Neural cell (in vitro differentiated cells): ENCODE results near the gene LBX2. TPM values are rescaled to one million over a fixed set of nuclear protein-coding genes. Genes with fewer than 3 reads are reported as not detected.

Experiments
- H2AFZ ChIP-seq: fragments of 200-600, 300-800 bp; sonication (generic), shearing (Covaris generic); 2 replicates; pipeline ENCODE4 v1.6.0; 2014; ENCODE audit warnings: low read depth, mild to moderate bottlenecking, antibody characterized with exemption, low read length, moderate library complexity
- H3F3A ChIP-seq: fragments of 200-600 bp; shearing (Covaris generic); 2 replicates; pipeline ENCODE4 v1.6.1; 2016; ENCODE audit warnings: mild to moderate bottlenecking, moderate library complexity, mixed read lengths, antibody characterized with exemption, low read length; ENCODE audit not compliant: insufficient read depth, poor library complexity, severe bottlenecking
- H3K27ac ChIP-seq: fragments of 200-600, 300-800 bp; sonication (generic), shearing (Covaris generic); 2 replicates; pipeline ENCODE4 v1.5.1; 2014; ENCODE audit warnings: mild to moderate bottlenecking, low read length, moderate library complexity
- H3K27me3 ChIP-seq: fragments of 300-800, 200-600 bp; sonication (generic), shearing (Covaris generic); 2 replicates; pipeline ENCODE4 v1.6.0; 2014; ENCODE audit warnings: mild to moderate bottlenecking, low read depth, low read length, moderate library complexity; ENCODE audit not compliant: insufficient read depth
- H3K36me3 ChIP-seq: fragments of 300-800, 200-600 bp; sonication (generic), shearing (Covaris generic); 2 replicates; pipeline ENCODE4 v1.5.1; 2014; ENCODE audit warnings: mild to moderate bottlenecking, antibody characterized with exemption, low read length, moderate library complexity; ENCODE audit not compliant: insufficient read depth
- H3K4me2 ChIP-seq: fragments of 300-800, 200-600 bp; sonication (generic), shearing (Covaris generic); 2 replicates; pipeline ENCODE4 v1.6.0; 2014; ENCODE audit warnings: mild to moderate bottlenecking, low read length
- H3K4me3 ChIP-seq: fragments of 300-800, 200-600 bp; sonication (generic), shearing (Covaris generic); 2 replicates; pipeline ENCODE4 v1.5.1; 2014; ENCODE audit warnings: mild to moderate bottlenecking, low read length, moderate library complexity
- H3K79me2 ChIP-seq: fragments of 200-600 bp; shearing (Covaris generic); replicated peaks from 2 replicates; pipeline ENCODE4 v1.6.0; 2014; ENCODE audit warnings: mild to moderate bottlenecking, low read length, moderate library complexity; ENCODE audit not compliant: insufficient read depth
- H3K9ac ChIP-seq: fragments of 300-800, 200-600 bp; sonication (generic), shearing (Covaris generic); 2 replicates; pipeline ENCODE4 v1.6.1; 2016; ENCODE audit warnings: mild to moderate bottlenecking, low read length, mixed read lengths
- H3K9me2 ChIP-seq: fragments of 200-600 bp; shearing (Covaris generic); 2 replicates; pipeline ENCODE4 v1.6.1; 2016; ENCODE audit warnings: mild to moderate bottlenecking, low read length, mixed read lengths; ENCODE audit not compliant: insufficient read depth
- H3K9me3 ChIP-seq: fragments of 200-600, 300-800 bp; sonication (generic), shearing (Covaris generic); 2 replicates; pipeline ENCODE4 v1.6.1; 2016; ENCODE audit warnings: mild to moderate bottlenecking, mixed run types, low read length, moderate library complexity, mixed read lengths
- H4K20me1 ChIP-seq: fragments of 200-600 bp; shearing (Covaris generic); 2 replicates; pipeline ENCODE4 v1.6.1; 2016; ENCODE audit warnings: mild to moderate bottlenecking, mixed run types; ENCODE audit not compliant: insufficient read depth
- EP300 ChIP-seq: fragments of 450-650 bp; conservative IDR thresholded peaks from 2 replicates; pipeline ENCODE4 v1.6.1; 2014; ENCODE audit warnings: antibody characterized with exemption, mild to moderate bottlenecking, moderate library complexity; ENCODE audit not compliant: poor library complexity, severe bottlenecking
- EZH2 ChIP-seq: fragments of 200-600, 300-800 bp; shearing (Covaris generic), sonication (generic); IDR thresholded peaks from 2 replicates; pipeline ENCODE4 v1.6.1; 2014; ENCODE audit warnings: antibody characterized with exemption, low read length, borderline replicate concordance, mild to moderate bottlenecking; ENCODE audit not compliant: insufficient read depth, poor library complexity, severe bottlenecking
- MXI1 ChIP-seq: fragments of 450-650 bp; conservative IDR thresholded peaks from 2 replicates; pipeline ENCODE4 v1.6.1; 2014; ENCODE audit warnings: antibody characterized with exemption, mild to moderate bottlenecking; ENCODE audit not compliant: poor library complexity, severe bottlenecking
- POLR2AphosphoS5 ChIP-seq: IDR thresholded peaks from 2 replicates; pipeline ENCODE4 v1.6.1; 2012
- RAD21 ChIP-seq: fragments of 450-650 bp; conservative IDR thresholded peaks from 2 replicates; pipeline ENCODE4 v1.6.1; 2014; ENCODE audit warnings: antibody characterized with exemption, mild to moderate bottlenecking, moderate library complexity
- SMC3 ChIP-seq: fragments of 450-650 bp; conservative IDR thresholded peaks from 2 replicates; pipeline ENCODE4 v1.6.1; 2014; ENCODE audit warnings: antibody characterized with exemption, mild to moderate bottlenecking, moderate library complexity; ENCODE audit not compliant: poor library complexity
- TAF1 ChIP-seq: IDR thresholded peaks from 2 replicates; pipeline ENCODE4 v1.6.1; 2012; ENCODE audit warnings: low read depth
- polyA plus RNA-seq: library from polyadenylated mRNA; depleted of rRNA; stranded (reverse); fragments of >200 nt; gene quantifications from 2 replicates; pipeline ENCODE4 v1.2.3, GENCODE V29; 2014
- TF ChIP-seq, protein P1 (sequence below): IDR thresholded peaks from 2 replicates; pipeline ENCODE4 v1.6.1; 2012; ENCODE audit warnings: borderline replicate concordance
- TF ChIP-seq, protein P2 (sequence below): fragments of 450-650 bp; IDR thresholded peaks from 2 replicates; pipeline ENCODE4 v1.5.1; 2014; ENCODE audit warnings: antibody characterized with exemption, mild to moderate bottlenecking, moderate library complexity; ENCODE audit not compliant: poor library complexity, severe bottlenecking

Gene LBX2
- polyA plus RNA-seq, 1 donor from 2014 or later = not detected

DNA sequence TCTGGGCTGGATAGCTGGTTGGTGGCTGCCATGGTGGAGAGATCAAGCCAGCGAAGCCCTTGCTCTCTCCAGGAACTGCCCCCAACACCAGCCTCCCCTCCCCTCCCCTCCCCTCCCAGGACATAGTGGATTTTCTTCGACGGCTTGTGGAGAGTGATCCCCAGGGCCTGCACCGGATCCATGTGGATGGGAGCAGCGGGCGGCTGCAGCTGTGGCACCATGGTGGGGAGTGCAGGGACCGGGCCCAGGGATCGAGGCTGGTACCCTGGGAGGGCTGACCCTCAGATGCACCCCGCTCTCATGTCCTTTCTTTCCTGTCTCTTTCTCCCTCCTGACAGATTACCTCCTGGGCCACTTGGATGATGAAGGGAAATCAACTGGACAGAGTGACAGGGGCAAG is 9.5 kb downstream of the LBX2 start:
- Histone ChIP-seq H3K27ac (no peak overlapping the region), H2AFZ (no peak overlapping the region), H3K4me3 (no peak overlapping the region), H3K36me3 (no peaks in the 10 kb centered on the region), H3K9me3 (no peaks in the 10 kb centered on the region), H3F3A (no peaks in the 10 kb centered on the region), H3K79me2 (no peaks in the 10 kb centered on the region), H3K4me2 (no peak overlapping the region), H3K9me2 (no peaks in the 10 kb centered on the region), H3K9ac (no peak overlapping the region), H3K27me3 (no peaks in the 10 kb centered on the region), H4K20me1 (no peaks in the 10 kb centered on the region)
- TF ChIP-seq RAD21 = no peak
- TF ChIP-seq SMC3 = no peak
- TF ChIP-seq, protein P1, sequence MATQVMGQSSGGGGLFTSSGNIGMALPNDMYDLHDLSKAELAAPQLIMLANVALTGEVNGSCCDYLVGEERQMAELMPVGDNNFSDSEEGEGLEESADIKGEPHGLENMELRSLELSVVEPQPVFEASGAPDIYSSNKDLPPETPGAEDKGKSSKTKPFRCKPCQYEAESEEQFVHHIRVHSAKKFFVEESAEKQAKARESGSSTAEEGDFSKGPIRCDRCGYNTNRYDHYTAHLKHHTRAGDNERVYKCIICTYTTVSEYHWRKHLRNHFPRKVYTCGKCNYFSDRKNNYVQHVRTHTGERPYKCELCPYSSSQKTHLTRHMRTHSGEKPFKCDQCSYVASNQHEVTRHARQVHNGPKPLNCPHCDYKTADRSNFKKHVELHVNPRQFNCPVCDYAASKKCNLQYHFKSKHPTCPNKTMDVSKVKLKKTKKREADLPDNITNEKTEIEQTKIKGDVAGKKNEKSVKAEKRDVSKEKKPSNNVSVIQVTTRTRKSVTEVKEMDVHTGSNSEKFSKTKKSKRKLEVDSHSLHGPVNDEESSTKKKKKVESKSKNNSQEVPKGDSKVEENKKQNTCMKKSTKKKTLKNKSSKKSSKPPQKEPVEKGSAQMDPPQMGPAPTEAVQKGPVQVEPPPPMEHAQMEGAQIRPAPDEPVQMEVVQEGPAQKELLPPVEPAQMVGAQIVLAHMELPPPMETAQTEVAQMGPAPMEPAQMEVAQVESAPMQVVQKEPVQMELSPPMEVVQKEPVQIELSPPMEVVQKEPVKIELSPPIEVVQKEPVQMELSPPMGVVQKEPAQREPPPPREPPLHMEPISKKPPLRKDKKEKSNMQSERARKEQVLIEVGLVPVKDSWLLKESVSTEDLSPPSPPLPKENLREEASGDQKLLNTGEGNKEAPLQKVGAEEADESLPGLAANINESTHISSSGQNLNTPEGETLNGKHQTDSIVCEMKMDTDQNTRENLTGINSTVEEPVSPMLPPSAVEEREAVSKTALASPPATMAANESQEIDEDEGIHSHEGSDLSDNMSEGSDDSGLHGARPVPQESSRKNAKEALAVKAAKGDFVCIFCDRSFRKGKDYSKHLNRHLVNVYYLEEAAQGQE = no peak
- TF ChIP-seq TAF1 = no peak
- no peak for TF ChIP-seq POLR2AphosphoS5
- TF ChIP-seq EZH2 = no peak
- TF ChIP-seq, protein P2, sequence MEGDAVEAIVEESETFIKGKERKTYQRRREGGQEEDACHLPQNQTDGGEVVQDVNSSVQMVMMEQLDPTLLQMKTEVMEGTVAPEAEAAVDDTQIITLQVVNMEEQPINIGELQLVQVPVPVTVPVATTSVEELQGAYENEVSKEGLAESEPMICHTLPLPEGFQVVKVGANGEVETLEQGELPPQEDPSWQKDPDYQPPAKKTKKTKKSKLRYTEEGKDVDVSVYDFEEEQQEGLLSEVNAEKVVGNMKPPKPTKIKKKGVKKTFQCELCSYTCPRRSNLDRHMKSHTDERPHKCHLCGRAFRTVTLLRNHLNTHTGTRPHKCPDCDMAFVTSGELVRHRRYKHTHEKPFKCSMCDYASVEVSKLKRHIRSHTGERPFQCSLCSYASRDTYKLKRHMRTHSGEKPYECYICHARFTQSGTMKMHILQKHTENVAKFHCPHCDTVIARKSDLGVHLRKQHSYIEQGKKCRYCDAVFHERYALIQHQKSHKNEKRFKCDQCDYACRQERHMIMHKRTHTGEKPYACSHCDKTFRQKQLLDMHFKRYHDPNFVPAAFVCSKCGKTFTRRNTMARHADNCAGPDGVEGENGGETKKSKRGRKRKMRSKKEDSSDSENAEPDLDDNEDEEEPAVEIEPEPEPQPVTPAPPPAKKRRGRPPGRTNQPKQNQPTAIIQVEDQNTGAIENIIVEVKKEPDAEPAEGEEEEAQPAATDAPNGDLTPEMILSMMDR = no peak
- no peak for TF ChIP-seq EP300
- no peak for TF ChIP-seq MXI1

DNA sequence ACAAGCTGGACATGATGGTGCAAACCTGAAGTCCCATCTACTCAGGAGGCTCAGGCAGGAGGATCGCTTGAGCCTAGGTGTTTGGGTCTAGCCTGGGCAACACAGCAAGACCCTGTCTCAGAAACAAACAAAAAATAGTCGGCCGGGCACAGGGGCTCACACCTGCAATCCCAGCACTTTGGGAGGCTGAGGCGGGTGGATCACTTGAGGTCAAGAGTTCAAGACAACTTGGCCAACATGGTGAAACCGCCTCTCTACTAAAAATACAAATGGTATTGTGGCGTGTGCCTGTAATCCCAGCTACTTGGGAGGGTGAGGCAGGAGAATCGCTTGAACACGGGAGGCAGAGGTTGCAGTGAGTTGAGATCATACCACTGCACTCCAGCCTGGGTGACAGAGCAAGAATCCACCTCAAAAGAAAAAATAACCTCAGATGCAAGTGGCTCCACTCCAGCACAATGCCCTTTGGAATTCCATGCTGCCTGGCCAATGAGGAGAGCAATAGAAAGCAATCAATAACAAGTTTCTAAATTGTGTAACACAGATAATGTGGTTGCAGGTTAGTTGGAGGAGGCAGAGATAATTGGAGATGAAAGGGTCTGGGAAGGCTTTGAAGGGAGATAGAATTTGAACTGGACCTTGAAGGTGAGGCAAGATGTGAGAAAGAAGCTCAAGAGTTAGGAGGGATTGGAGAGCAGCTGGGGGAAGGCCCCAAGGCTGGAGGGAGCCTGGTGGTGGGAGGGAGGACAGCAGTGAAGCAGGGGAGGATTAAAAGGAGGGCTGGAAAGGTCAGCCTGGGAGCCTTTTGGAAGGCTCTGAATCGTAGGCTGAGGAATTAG is 10.5 kb downstream of the LBX2 start:
- TF ChIP-seq TAF1 = no peak
- TF ChIP-seq EP300 = no peak
- no peak for TF ChIP-seq RAD21
- no peak for TF ChIP-seq EZH2
- TF ChIP-seq MXI1 = no peak
- TF ChIP-seq POLR2AphosphoS5 = no peak
- TF ChIP-seq, protein P2 = no peak
- TF ChIP-seq, protein P1 = no peak
- no peak for TF ChIP-seq SMC3
- H3K79me2 ChIP-seq = no peaks in the 10 kb centered on the region
- no peaks in the 10 kb centered on the region for H3K27me3 ChIP-seq
- no peak overlapping the region for H3K27ac ChIP-seq
- H3K9ac ChIP-seq = no peak overlapping the region
- H2AFZ ChIP-seq = no peak overlapping the region
- H3K9me3 ChIP-seq = no peaks in the 10 kb centered on the region
- no peak overlapping the region for H3K4me3 ChIP-seq
- no peaks in the 10 kb centered on the region for H3F3A ChIP-seq
- no peaks in the 10 kb centered on the region for H3K36me3 ChIP-seq
- no peaks in the 10 kb centered on the region for H3K9me2 ChIP-seq
- no peaks in the 10 kb centered on the region for H4K20me1 ChIP-seq
- H3K4me2 ChIP-seq = no peak overlapping the region
